Uterus (tissue), 2 donors: ENCODE results near the gene IDI2.

Source experiments
- POLR2A ChIP-seq, 2 donors: fragments of 450-650 bp; IDR thresholded peaks; one replicate each; pipeline ENCODE4 v1.6.1; 2016; ENCODE audit warnings: antibody characterized with exemption in 2 of 2, mild to moderate bottlenecking in 1 of 2, moderate library complexity in 1 of 2
- TF ChIP-seq, protein P1 (sequence below), 4 experiments: fragments of 200-600 bp in 2 of 4; fragments of 450-650 bp in 2 of 4; sonication (generic) in 2 of 4; IDR thresholded peaks; one replicate each; pipeline ENCODE4 v1.5.1; 2016 to 2019; ENCODE audit warnings: antibody characterized with exemption in 4 of 4, mild to moderate bottlenecking in 2 of 4, moderate library complexity in 1 of 4

DNA sequence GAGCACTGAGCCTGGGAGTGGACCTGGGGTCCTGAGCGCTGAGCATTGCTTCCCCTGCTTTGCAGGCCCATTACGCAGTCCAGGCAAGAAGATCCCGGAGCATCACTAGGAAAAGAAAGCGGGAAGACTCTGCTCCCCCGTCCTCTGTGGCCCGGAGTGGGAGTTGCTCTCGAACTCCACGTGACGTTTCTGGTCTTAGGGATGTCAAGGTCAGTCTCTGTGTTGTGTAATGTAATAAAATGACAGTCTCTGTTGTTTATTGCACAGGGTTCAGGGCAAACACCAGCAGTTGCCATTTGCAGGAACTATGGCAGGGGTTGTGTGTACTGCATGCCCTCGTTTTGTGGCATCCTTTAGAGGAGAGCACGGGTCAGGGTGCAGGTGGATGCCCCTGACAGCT is 10.0 kb downstream of the IDI2 start:
- TF ChIP-seq, protein P1, sequence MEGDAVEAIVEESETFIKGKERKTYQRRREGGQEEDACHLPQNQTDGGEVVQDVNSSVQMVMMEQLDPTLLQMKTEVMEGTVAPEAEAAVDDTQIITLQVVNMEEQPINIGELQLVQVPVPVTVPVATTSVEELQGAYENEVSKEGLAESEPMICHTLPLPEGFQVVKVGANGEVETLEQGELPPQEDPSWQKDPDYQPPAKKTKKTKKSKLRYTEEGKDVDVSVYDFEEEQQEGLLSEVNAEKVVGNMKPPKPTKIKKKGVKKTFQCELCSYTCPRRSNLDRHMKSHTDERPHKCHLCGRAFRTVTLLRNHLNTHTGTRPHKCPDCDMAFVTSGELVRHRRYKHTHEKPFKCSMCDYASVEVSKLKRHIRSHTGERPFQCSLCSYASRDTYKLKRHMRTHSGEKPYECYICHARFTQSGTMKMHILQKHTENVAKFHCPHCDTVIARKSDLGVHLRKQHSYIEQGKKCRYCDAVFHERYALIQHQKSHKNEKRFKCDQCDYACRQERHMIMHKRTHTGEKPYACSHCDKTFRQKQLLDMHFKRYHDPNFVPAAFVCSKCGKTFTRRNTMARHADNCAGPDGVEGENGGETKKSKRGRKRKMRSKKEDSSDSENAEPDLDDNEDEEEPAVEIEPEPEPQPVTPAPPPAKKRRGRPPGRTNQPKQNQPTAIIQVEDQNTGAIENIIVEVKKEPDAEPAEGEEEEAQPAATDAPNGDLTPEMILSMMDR (IDR thresholded peaks at IDR 0.05), result no peak
- no peak for TF ChIP-seq POLR2A (IDR thresholded peaks at IDR 0.05)
